Keratinocyte (primary cell): Measurements from ENCODE around the gene INPP5K. TPM values are rescaled to one million over a fixed set of nuclear protein-coding genes. Genes with fewer than 3 reads are reported as not detected.

ENCODE experiments used
- DNase-seq: peaks from one replicate; pipeline ENCODE4 v3.0.0-alpha.2; 2011; ENCODE audit warnings: low read depth, missing footprints, low spot score
- FAIRE-seq: peaks from 2 replicates; lab custom pipeline; 2011; peaks lifted over from hg19 to GRCh38; lab: Jason Lieb, UNC
- H2AFZ ChIP-seq: 2 replicates; pipeline ENCODE4 v1.6.0; 2012; ENCODE audit warnings: low read length, control low read depth, inconsistent platforms; ENCODE audit not compliant: control insufficient read depth
- H3K27ac ChIP-seq: 2 replicates; pipeline ENCODE4 v1.5.1; 2011; ENCODE audit warnings: low read length; ENCODE audit not compliant: control insufficient read depth, insufficient read depth
- H3K27me3 ChIP-seq: 3 replicates; pipeline ENCODE4 v1.6.0; 2011; ENCODE audit warnings: low read length; ENCODE audit not compliant: control insufficient read depth, insufficient read depth; ENCODE audit errors: extremely low read depth
- H3K36me3 ChIP-seq, 2 experiments: 2 replicates in 1 of 2; 3 replicates in 1 of 2; pipeline ENCODE4 v1.5.1; 2011; ENCODE audit warnings: low read length in 2 of 2, mild to moderate bottlenecking in 1 of 2; ENCODE audit not compliant: control insufficient read depth in 2 of 2, insufficient read depth in 2 of 2; ENCODE audit errors: extremely low read depth in 1 of 2
- H3K4me1 ChIP-seq: 3 replicates; pipeline ENCODE4 v1.5.1; 2011; ENCODE audit warnings: low read length; ENCODE audit not compliant: control insufficient read depth, insufficient read depth; ENCODE audit errors: extremely low read depth
- H3K4me2 ChIP-seq: 3 replicates; pipeline ENCODE4 v1.6.0; 2011; ENCODE audit warnings: low read depth, low read length; ENCODE audit not compliant: control insufficient read depth, insufficient read depth; ENCODE audit errors: extremely low read depth
- H3K4me3 ChIP-seq, 3 experiments: fragments of 200-600 bp in 1 of 3; sonication (generic) in 1 of 3; 2 replicates in 2 of 3; 3 replicates in 1 of 3; pipeline ENCODE4 v1.5.1; 2011 to 2016; ENCODE audit warnings: low read length in 3 of 3, mild to moderate bottlenecking in 3 of 3, control low read depth in 2 of 3, inconsistent platforms in 1 of 3, low read depth in 1 of 3, mixed read lengths in 1 of 3, mixed run types in 1 of 3, moderate library complexity in 1 of 3; ENCODE audit not compliant: control insufficient read depth in 2 of 3, insufficient read depth in 2 of 3; ENCODE audit errors: extremely low read depth in 1 of 3
- H3K79me2 ChIP-seq: 2 replicates; pipeline ENCODE4 v1.6.0; 2012; ENCODE audit warnings: low read length; ENCODE audit not compliant: control insufficient read depth, insufficient read depth
- H3K9ac ChIP-seq: 3 replicates; pipeline ENCODE4 v1.6.0; 2011; ENCODE audit warnings: low read length; ENCODE audit not compliant: control insufficient read depth, insufficient read depth; ENCODE audit errors: extremely low read depth
- H3K9me1 ChIP-seq: 3 replicates; pipeline ENCODE4 v1.6.0; 2011; ENCODE audit warnings: low read length; ENCODE audit not compliant: control insufficient read depth, insufficient read depth; ENCODE audit errors: extremely low read depth
- H3K9me3 ChIP-seq: 2 replicates; pipeline ENCODE4 v1.5.1; 2012; ENCODE audit warnings: low read depth, low read length; ENCODE audit not compliant: control insufficient read depth
- H4K20me1 ChIP-seq: 3 replicates; pipeline ENCODE4 v1.6.0; 2011; ENCODE audit warnings: low read length; ENCODE audit not compliant: control insufficient read depth, insufficient read depth; ENCODE audit errors: extremely low read depth
- CTCF ChIP-seq, 3 experiments: IDR thresholded peaks in 1 of 3; conservative IDR thresholded peaks in 1 of 3; optimal IDR thresholded peaks in 1 of 3; 2 replicates in 2 of 3; 3 replicates in 1 of 3; pipeline versions ENCODE3 to v1.5.1; 2011; ENCODE audit warnings: low read length in 3 of 3, mild to moderate bottlenecking in 3 of 3, moderate library complexity in 2 of 3, control low read depth in 1 of 3, inconsistent platforms in 1 of 3; ENCODE audit not compliant: insufficient read depth in 2 of 3; ENCODE audit errors: extremely low read depth in 1 of 3
- EZH2 ChIP-seq: IDR thresholded peaks from one replicate; pipeline ENCODE4 v1.6.1; 2012; ENCODE audit warnings: inconsistent platforms, mild to moderate bottlenecking, low read length, moderate library complexity
- dilution Hi-C: fragments of 300-500 bp; cut with MboI; formaldehyde crosslinking; loops from one replicate; pipeline ENCODE4 v1.7.0; 2020; ENCODE audit warnings: low sequenced_read_pairs; ENCODE audit not compliant: extremely low pct_ligation_motif_present
- polyA plus RNA-seq, 5 experiments: library from polyadenylated mRNA; depleted of rRNA in 3 of 5; stranded (reverse) in 3 of 5; stranded (forward) in 1 of 5; unstranded in 1 of 5; fragments of >200 nt; gene quantifications; 1 replicate in 1 of 5; 2 replicates in 3 of 5; 3 replicates in 1 of 5; pipeline versions ENCODE4 v1.2.1 to v1.2.3, GENCODE V29; 2011 to 2012; ENCODE audit warnings: missing spikeins in 2 of 5, low read depth in 1 of 5, low replicate concordance in 1 of 5

Gene INPP5K
- polyA plus RNA-seq, 1 donor (not counting 4 experiments of a cell fraction or from before 2014, with no cell fraction given): 23.0 TPM

GRCh38 chr17:1484060-1484535 lies 32.3 kb downstream of the INPP5K start:
- Histone ChIP-seq H3K4me3 (no peak overlapping the region), H3K9me3 (no peaks in the 10 kb centered on the region), H2AFZ (no peak overlapping the region), H3K79me2 (peaks cover 20% of the 10 kb centered on the region), H3K27me3 (no peaks in the 10 kb centered on the region), H3K9me1 (no peaks in the 10 kb centered on the region), H3K4me2 (no peak overlapping the region), H3K4me1 (peaks cover 14% of the 10 kb centered on the region), H3K9ac (no peak overlapping the region), H3K27ac (no peak overlapping the region), H4K20me1 (no peaks in the 10 kb centered on the region), H3K36me3 (peaks cover 17 to 18% of the 10 kb centered on the region in 2 experiments)
- FAIRE-seq (no peak), DNase-seq (no peak)
- TF ChIP-seq EZH2 (no peak), CTCF (optimal IDR thresholded peaks at IDR 0.05 in 1 of 3, IDR thresholded peaks at IDR 0.05 in 1 of 3, conservative IDR thresholded peaks at IDR 0.05 in 1 of 3; ENCODE audit: extremely low read depth in 1 of 3, insufficient read depth in 2 of 3, low read length in 3 of 3) (no peak)
- dilution Hi-C loops: no loop called here

GRCh38 chr17:1482680-1483079 lies 33.7 kb downstream of the INPP5K start:
- Histone ChIP-seq H3K27ac (no peak overlapping the region), H2AFZ (no peak overlapping the region), H3K9me3 (no peaks in the 10 kb centered on the region), H3K4me1 (peaks cover 5% of the 10 kb centered on the region), H3K79me2 (peaks cover 14% of the 10 kb centered on the region), H3K36me3 (peaks cover 22 to 23% of the 10 kb centered on the region in 2 experiments), H3K27me3 (no peaks in the 10 kb centered on the region), H3K9me1 (no peaks in the 10 kb centered on the region), H3K4me2 (no peak overlapping the region), H4K20me1 (no peaks in the 10 kb centered on the region), H3K9ac (no peak overlapping the region), H3K4me3 (no peak overlapping the region)
- dilution Hi-C loops: no loop called here
- FAIRE-seq (no peak), DNase-seq (no peak)
- TF ChIP-seq CTCF (optimal IDR thresholded peaks at IDR 0.05 in 1 of 3, IDR thresholded peaks at IDR 0.05 in 1 of 3, conservative IDR thresholded peaks at IDR 0.05 in 1 of 3; ENCODE audit: extremely low read depth in 1 of 3, insufficient read depth in 2 of 3, low read length in 3 of 3) (no peak), EZH2 (no peak)
